ENCODE results near the gene WDR74. TPM values are rescaled to one million over a fixed set of nuclear protein-coding genes. Genes with fewer than 3 reads are reported as not detected.

WDR74 gene
- total and polyA plus RNA-seq, 2 of the 13 experiments (the other 11 are each of a cell fraction or from before 2014, with no cell fraction given), result 77.0 to 83.3 TPM

GRCh38 chr11:62880231-62880802 lies 40.9 kb upstream of the WDR74 start (continued):
- TF ChIP-seq ZNF160 (CRISPR knock-in tag; IDR thresholded peaks at IDR 0.05) (0 out of 2 replicates have a peak, but pooled peaks have one; percentile 4), ZNF747 (CRISPR knock-in tag; IDR thresholded peaks at IDR 0.05; ENCODE audit: borderline replicate concordance) (no peak), ELK4 (CRISPR knock-in tag; IDR thresholded peaks at IDR 0.05; ENCODE audit: borderline replicate concordance) (no peak), ZNF589 (CRISPR knock-in tag; conservative IDR thresholded peaks at IDR 0.05) (no peak), SYNCRIP (IDR thresholded peaks at IDR 0.05; ENCODE audit: insufficient read depth, low read depth, low read length) (no peak), CENPX (CRISPR knock-in tag; IDR thresholded peaks at IDR 0.05) (no peak), MXD3 (CRISPR knock-in tag; IDR thresholded peaks at IDR 0.05) (no peak), ZBTB25 (CRISPR knock-in tag; IDR thresholded peaks at IDR 0.05) (no peak), ZNF552 (CRISPR knock-in tag; IDR thresholded peaks at IDR 0.05; ENCODE audit: borderline replicate concordance) (no peak), FOXK2 (IDR thresholded peaks at IDR 0.05) (no peak), ZNF607 (CRISPR knock-in tag; IDR thresholded peaks at IDR 0.05; ENCODE audit: borderline replicate concordance) (peak; percentile 16; the same call in 1 of the 2 replicates), ZBTB37 (CRISPR knock-in tag; IDR thresholded peaks at IDR 0.05) (no peak), SMARCC2 (IDR thresholded peaks at IDR 0.05) (no peak), E2F2 (CRISPR knock-in tag; IDR thresholded peaks at IDR 0.05; ENCODE audit: borderline replicate concordance) (no peak), TEAD2 (CRISPR knock-in tag; IDR thresholded peaks at IDR 0.05) (no peak), REST (IDR thresholded peaks at IDR 0.05; ENCODE audit: borderline replicate concordance in 1 of 2, low read depth in 1 of 2, low read length in 2 of 2) (no peak), SP2 (CRISPR knock-in tag; IDR thresholded peaks at IDR 0.05) (no peak), ZNF572 (CRISPR knock-in tag; IDR thresholded peaks at IDR 0.05) (0 out of 2 replicates have a peak, but pooled peaks have one; percentile 12), ZNF468 (CRISPR knock-in tag; IDR thresholded peaks at IDR 0.05) (no peak), MAFK (conservative IDR thresholded peaks at IDR 0.05 in 1 of 2, IDR thresholded peaks at IDR 0.05 in 1 of 2; ENCODE audit: low read length in 2 of 2) (no peak), ZNF614 (CRISPR knock-in tag; IDR thresholded peaks at IDR 0.05; ENCODE audit: borderline replicate concordance) (no peak)

All from HepG2 (cell line).